Muscle layer of colon (tissue), 2 donors: ENCODE data around the gene TAS1R1.
A peak's percentile ranks its signal among the peaks of the same experiment; 100 is the strongest.
"Not testable (repeated sequence)": the region's sequence is repeated elsewhere in the genome, so short reads cannot be mapped to it uniquely, and the experiment has no call there.

Source experiments
- H3K27ac ChIP-seq: one replicate; pipeline ENCODE4 v1.7.0; 2013; ENCODE audit warnings: low read depth, mild to moderate bottlenecking, low read length, moderate library complexity
- H3K27me3 ChIP-seq, 2 donors: one replicate each; pipeline ENCODE4 v1.7.0; 2013; ENCODE audit warnings: low read length in 2 of 2, mild to moderate bottlenecking in 2 of 2; ENCODE audit not compliant: insufficient read depth in 2 of 2, control insufficient read depth in 1 of 2
- H3K36me3 ChIP-seq: one replicate; pipeline ENCODE4 v1.7.0; 2013; ENCODE audit warnings: mild to moderate bottlenecking, low read length; ENCODE audit not compliant: insufficient read depth
- H3K4me1 ChIP-seq: one replicate; pipeline ENCODE4 v1.7.0; 2013; ENCODE audit warnings: mild to moderate bottlenecking, low read length; ENCODE audit not compliant: insufficient read depth
- H3K4me3 ChIP-seq, 2 donors: one replicate each; pipeline ENCODE4 v1.7.0; 2013; ENCODE audit warnings: low read length in 2 of 2, low read depth in 1 of 2, mild to moderate bottlenecking in 1 of 2, moderate library complexity in 1 of 2
- H3K9ac ChIP-seq: one replicate; pipeline ENCODE4 v1.7.0; 2013; ENCODE audit warnings: low read length
- H3K9me3 ChIP-seq: one replicate; pipeline ENCODE4 v1.7.0; 2013; ENCODE audit warnings: mild to moderate bottlenecking, low read length
- donor health status: abdominal sarcoma.
- donor health status: Adenocarcinoma of cecum.

The TAS1R1 gene

GRCh38 chr1:6547301-6547700 is 7.8 kb upstream of the TAS1R1 start:
- Histone ChIP-seq H3K27me3 (no peaks in the 10 kb centered on the region), H3K36me3 (peaks cover 26% of the 10 kb centered on the region), H3K4me3 (no peak overlapping the region), H3K9ac (no peak overlapping the region), H3K9me3 (no peaks in the 10 kb centered on the region), H3K4me1 (no peaks in the 10 kb centered on the region), H3K27ac (no peak overlapping the region)

- Histone ChIP-seq H3K36me3 (peaks cover 5% of the 10 kb centered on the region), H3K4me1 (peaks cover 16% of the 10 kb centered on the region), H3K27me3 (no peaks in the 10 kb centered on the region), H3K4me3 (peak within 1 kb of the TSS; percentile 80 to 84), H3K27ac (peak within 1 kb of the TSS; percentile 79), H3K9me3 (no peaks in the 10 kb centered on the region), H3K9ac (peak within 1 kb of the TSS; percentile 71)
Observed at GRCh38 chr1:6554031-6554906, 838 bp upstream of the TAS1R1 start, which contains the start of gene NOL9. NOL9 (minus strand) TSS chr1:6554513; CDS start chr1:6554502, 11 bp downstream.

- H3K4me3 ChIP-seq: no peak overlapping the region
- H3K4me1 ChIP-seq: peaks cover 16% of the 10 kb centered on the region
- H3K9ac ChIP-seq: no peak overlapping the region
- no peaks in the 10 kb centered on the region for H3K9me3 ChIP-seq
- no peaks in the 10 kb centered on the region for H3K27me3 ChIP-seq
- H3K27ac ChIP-seq: no peak overlapping the region
- no peaks in the 10 kb centered on the region for H3K36me3 ChIP-seq
Observed at GRCh38 chr1:6557597-6557996, 2.5 kb downstream of the TAS1R1 start.

- H3K36me3 ChIP-seq, H3K4me3 ChIP-seq, H3K27me3 ChIP-seq, H3K9ac ChIP-seq, H3K9me3 ChIP-seq, H3K27ac ChIP-seq, H3K4me1 ChIP-seq: not testable (repeated sequence)
Observed at GRCh38 chr1:6559161-6559560, 4.1 kb downstream of the TAS1R1 start.

GRCh38 chr1:6560267-6560666 is 5.2 kb downstream of the TAS1R1 start:
- H3K36me3 ChIP-seq: no peaks in the 10 kb centered on the region
- no peaks in the 10 kb centered on the region for H3K4me1 ChIP-seq
- H3K9ac ChIP-seq: no peak overlapping the region
- no peak overlapping the region for H3K4me3 ChIP-seq
- no peaks in the 10 kb centered on the region for H3K27me3 ChIP-seq
- H3K9me3 ChIP-seq: no peaks in the 10 kb centered on the region
- H3K27ac ChIP-seq: no peak overlapping the region

- no peaks in the 10 kb centered on the region for H3K4me1 ChIP-seq
- H3K36me3 ChIP-seq: no peaks in the 10 kb centered on the region
- no peak overlapping the region for H3K4me3 ChIP-seq
- H3K27ac ChIP-seq: no peak overlapping the region
- no peaks in the 10 kb centered on the region for H3K27me3 ChIP-seq
- no peaks in the 10 kb centered on the region for H3K9me3 ChIP-seq
- no peak overlapping the region for H3K9ac ChIP-seq
Observed at GRCh38 chr1:6569033-6569432, 13.9 kb downstream of the TAS1R1 start.

GRCh38 chr1:6570100-6570499 is 15.0 kb downstream of the TAS1R1 start:
- H3K36me3 ChIP-seq: no peaks in the 10 kb centered on the region
- H3K4me3 ChIP-seq: no peak overlapping the region
- H3K27ac ChIP-seq: no peak overlapping the region
- H3K27me3 ChIP-seq: no peaks in the 10 kb centered on the region
- no peaks in the 10 kb centered on the region for H3K4me1 ChIP-seq
- no peaks in the 10 kb centered on the region for H3K9me3 ChIP-seq
- no peak overlapping the region for H3K9ac ChIP-seq

- H3K27ac ChIP-seq: no peak overlapping the region
- H3K36me3 ChIP-seq: no peaks in the 10 kb centered on the region
- H3K4me3 ChIP-seq: no peak overlapping the region
- no peaks in the 10 kb centered on the region for H3K4me1 ChIP-seq
- no peak overlapping the region for H3K9ac ChIP-seq
- H3K27me3 ChIP-seq: no peaks in the 10 kb centered on the region
- H3K9me3 ChIP-seq: no peaks in the 10 kb centered on the region
Observed at GRCh38 chr1:6570987-6571386, 15.9 kb downstream of the TAS1R1 start.

- no peak overlapping the region for H3K27ac ChIP-seq
- H3K4me1 ChIP-seq: no peaks in the 10 kb centered on the region
- H3K36me3 ChIP-seq: no peaks in the 10 kb centered on the region
- no peaks in the 10 kb centered on the region for H3K9me3 ChIP-seq
- H3K27me3 ChIP-seq: no peaks in the 10 kb centered on the region
- no peak overlapping the region for H3K9ac ChIP-seq
- H3K4me3 ChIP-seq: no peak overlapping the region
Observed at GRCh38 chr1:6572653-6573383, 17.7 kb downstream of the TAS1R1 start.

GRCh38 chr1:6574025-6574620 is 19.0 kb downstream of the TAS1R1 start:
- Histone ChIP-seq H3K27ac (no peak overlapping the region), H3K27me3 (no peaks in the 10 kb centered on the region), H3K4me3 (no peak overlapping the region), H3K9me3 (no peaks in the 10 kb centered on the region), H3K36me3 (no peaks in the 10 kb centered on the region), H3K9ac (no peak overlapping the region), H3K4me1 (peaks cover 3% of the 10 kb centered on the region)

- H3K27me3 ChIP-seq: no peaks in the 10 kb centered on the region
- no peaks in the 10 kb centered on the region for H3K9me3 ChIP-seq
- no peak overlapping the region for H3K27ac ChIP-seq
- peaks cover 7% of the 10 kb centered on the region for H3K4me1 ChIP-seq
- H3K4me3 ChIP-seq: no peak overlapping the region
- no peak overlapping the region for H3K9ac ChIP-seq
- no peaks in the 10 kb centered on the region for H3K36me3 ChIP-seq
Observed at GRCh38 chr1:6574818-6575217, 19.7 kb downstream of the TAS1R1 start.
